Endometrial microvascular endothelial cells (primary cell): ENCODE data around the gene CEPT1. TPM values are rescaled to one million over a fixed set of nuclear protein-coding genes. Genes with fewer than 3 reads are reported as not detected.
"Not testable (repeated sequence)": the region's sequence is repeated elsewhere in the genome, so short reads cannot be mapped to it uniquely, and the experiment has no call there.

Source experiments
- in situ Hi-C: cut with HindIII; loops from 2 replicates; pipeline ENCODE4 v1.10.0; 2017; ENCODE audit warnings: low sequenced_read_pairs, low pct_unique_long_range_greater_than_20kb; ENCODE audit errors: inconsistent ontology term
- total RNA-seq: library from RNA; depleted of rRNA; stranded (reverse); fragments of >200 nt; gene quantifications from one replicate; pipeline ENCODE4 v1.2.3, GENCODE V29; 2015; ENCODE audit errors: inconsistent ontology term

The CEPT1 gene
- 28.9 TPM for total RNA-seq

DNA sequence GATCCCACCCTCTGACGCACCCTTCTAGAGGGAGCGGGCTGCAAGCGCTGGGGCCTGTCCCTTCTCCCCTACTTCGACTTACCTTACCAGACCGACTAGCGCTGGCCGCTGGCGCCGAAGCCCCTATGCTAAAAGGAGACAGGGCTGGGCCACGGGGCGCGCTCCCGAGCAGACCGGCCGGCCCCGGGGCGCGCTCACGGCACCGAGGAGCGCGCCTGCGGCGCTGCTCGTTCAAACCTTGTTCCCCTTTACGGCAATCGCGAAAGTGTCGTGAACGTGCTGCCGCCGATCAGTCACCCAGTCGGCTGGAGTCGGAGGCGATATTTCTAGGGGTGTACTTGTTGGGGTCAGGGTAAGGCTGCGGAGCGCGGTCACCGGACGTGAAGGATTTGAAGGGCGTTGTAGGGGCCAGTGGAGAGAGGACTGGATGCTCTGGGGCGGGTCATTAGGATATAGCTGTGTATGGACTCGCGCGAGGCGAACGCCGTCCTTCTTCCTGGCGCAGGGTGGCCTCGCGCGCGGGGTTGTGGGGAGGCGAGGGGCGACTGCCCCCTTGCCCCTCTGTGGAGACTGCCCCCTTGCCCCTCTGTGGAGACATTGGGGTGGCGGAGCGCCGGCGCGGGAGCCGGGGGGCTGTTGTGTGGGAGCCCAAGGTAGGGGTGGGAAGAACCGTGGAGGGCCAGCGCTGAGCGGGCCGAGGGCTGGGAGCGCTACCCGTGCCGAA, at the start of gene CEPT1, which contains the start of gene DRAM2:
Gene CEPT1, plus strand, starts transcription at position 268 of the 724 bp plus-strand sequence. CDS start 7,492 bp downstream, outside the sequence.
Gene DRAM2, minus strand, starts transcription at position 138 of the 724 bp plus-strand sequence. CDS start 8,539 bp downstream, outside the sequence.
- in situ Hi-C loops = no loop called here

GRCh38 chr1:111095421-111095820, 44.6 kb upstream of the CEPT1 start:
- in situ Hi-C loops = not testable (repeated sequence)

- in situ Hi-C loops = no loop called here
Observed at GRCh38 chr1:111097356-111098099, 42.5 kb upstream of the CEPT1 start.

DNA sequence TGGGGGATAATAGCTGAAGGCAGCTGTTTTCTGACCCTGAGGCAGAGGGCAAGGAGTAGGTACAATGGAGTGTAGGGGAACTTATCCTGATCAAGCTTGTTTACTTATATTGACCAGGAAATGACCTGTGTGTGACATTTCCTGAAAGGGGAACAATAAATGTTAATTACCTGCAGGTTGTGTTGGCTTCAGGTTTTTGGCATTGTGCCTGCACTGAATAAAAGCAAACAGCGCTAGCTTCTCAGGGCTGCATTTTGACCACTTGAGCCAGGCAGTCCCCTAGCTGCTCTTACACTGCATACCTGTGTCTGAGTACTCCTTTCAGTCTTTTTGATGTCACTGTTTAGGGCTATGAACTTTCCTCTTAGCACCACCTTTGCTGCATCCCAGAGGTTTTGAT, 40.7 kb upstream of the CEPT1 start:
- in situ Hi-C loops = no loop called here

- in situ Hi-C loops = no loop called here
Observed at GRCh38 chr1:111101854-111102642, 38.0 kb upstream of the CEPT1 start.

DNA sequence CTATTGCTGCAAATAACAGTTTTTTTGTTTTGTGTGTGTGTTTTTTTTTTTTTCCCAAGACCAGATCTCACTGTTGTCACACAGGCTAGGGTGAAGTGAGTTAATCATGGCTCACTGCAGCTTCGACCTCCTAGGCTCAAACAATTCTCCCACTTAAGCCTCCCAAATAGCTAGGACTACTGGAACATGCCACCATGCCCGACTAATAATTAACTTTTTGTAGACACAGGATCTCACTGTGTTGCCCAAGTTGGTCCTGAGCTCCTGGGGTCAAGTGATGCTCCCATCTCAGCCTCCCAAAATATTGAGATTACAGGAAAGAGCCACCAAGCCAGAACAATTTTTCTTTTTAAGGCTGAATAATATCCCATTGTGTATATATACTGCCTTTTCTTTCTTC, 35.0 kb upstream of the CEPT1 start:
- in situ Hi-C loops = no loop called here

DNA sequence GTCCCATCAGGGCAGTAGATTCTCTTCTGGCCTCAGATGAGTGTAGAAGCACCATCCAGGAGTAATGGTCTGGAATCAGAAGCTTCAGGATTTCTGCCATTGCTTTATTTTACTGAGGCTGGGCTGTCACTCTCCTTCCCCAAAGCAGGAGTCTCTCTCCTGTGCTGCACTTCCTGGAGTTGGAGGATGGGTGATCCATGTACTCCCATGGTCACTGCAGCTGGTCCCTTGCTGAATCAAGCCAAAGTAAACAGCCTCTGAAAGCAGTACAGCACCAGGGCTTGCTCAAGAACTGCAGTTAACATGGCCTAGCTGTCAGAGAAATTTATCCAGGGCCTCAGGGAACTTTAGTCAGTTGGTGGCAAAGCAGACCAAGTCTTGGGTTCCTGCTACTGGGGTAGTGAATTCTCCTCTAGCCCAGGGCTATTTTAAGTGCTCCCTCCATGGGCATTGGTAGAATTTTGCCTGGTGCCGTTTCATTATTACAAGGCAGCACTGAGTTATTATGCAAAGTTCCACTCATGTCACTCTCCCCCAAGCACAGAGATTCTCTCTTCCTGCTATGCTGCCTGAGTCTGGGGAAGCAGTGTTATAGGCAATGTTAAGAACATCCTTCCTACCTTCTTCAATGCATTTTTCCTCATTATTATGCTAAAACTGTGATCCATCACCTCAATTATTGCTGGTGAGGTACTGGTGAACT, 29.7 kb upstream of the CEPT1 start:
- in situ Hi-C loops = no loop called here

GRCh38 chr1:111116496-111116895, 23.5 kb upstream of the CEPT1 start:
- in situ Hi-C loops = no loop called here

DNA sequence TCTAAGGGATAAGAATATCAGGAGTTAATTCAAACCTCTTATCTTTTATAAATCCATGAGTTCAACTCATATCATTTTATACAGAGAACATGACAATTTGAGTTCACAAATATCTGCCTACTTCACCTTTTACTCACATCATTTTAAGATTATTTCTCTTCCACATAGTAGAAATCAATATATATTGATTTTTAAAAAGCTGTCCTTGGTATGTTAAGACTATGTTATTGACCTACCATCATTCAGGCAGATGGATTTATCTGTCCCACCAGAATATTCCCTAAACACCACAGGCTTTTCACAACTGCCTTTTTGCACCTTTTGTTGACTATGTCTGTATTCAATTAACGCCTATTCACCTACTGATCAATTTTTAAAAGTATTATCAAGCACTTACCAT, 13.7 kb upstream of the CEPT1 start:
- in situ Hi-C loops = no loop called here

GRCh38 chr1:111127923-111128643, 11.9 kb upstream of the CEPT1 start:
- in situ Hi-C loops = no loop called here

DNA sequence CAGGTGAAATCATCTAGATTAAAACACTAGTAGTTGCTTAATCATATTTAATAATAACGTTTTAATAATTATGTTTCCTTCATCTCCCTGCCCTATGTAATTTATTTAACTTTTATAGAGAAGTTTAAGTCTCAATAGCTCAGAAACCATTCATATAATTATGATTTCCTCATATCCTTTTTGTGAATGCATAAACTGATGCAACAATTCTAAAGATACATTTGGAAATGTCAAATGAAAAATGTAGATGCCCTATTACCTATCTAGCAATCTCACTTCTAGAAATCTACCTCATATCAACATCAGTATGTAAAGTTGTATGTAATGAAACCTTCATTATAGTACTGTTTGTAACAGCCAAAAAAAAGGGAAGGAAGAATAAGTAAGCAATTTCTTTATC, 10.6 kb upstream of the CEPT1 start:
- in situ Hi-C loops = no loop called here

- in situ Hi-C loops = no loop called here
Observed at GRCh38 chr1:111131693-111132092, 8.3 kb upstream of the CEPT1 start.

DNA sequence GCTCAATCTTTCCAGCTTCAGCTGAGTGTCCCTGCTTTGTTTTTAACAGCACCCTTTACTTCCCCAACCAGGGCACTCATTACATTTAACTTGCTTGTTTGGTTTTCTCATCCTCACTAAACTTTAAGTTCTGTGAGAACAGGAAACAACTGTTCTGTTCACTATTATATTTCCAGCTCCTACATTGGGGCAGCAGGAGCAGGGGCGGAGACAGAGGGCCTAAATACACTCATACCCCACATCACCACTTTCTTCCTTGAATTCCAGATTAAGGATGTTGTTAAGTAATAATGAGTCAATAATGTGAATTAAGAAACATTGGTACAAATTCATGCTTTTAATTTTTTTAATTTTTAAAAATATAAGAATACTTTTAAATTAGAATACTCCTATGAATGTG, 6.2 kb upstream of the CEPT1 start:
- in situ Hi-C loops = no loop called here

GRCh38 chr1:111139324-111139955, 583 bp upstream of the CEPT1 start:
- in situ Hi-C loops = no loop called here

- in situ Hi-C loops = no loop called here
Observed at GRCh38 chr1:111140680-111140967, 601 bp downstream of the CEPT1 start.

DNA sequence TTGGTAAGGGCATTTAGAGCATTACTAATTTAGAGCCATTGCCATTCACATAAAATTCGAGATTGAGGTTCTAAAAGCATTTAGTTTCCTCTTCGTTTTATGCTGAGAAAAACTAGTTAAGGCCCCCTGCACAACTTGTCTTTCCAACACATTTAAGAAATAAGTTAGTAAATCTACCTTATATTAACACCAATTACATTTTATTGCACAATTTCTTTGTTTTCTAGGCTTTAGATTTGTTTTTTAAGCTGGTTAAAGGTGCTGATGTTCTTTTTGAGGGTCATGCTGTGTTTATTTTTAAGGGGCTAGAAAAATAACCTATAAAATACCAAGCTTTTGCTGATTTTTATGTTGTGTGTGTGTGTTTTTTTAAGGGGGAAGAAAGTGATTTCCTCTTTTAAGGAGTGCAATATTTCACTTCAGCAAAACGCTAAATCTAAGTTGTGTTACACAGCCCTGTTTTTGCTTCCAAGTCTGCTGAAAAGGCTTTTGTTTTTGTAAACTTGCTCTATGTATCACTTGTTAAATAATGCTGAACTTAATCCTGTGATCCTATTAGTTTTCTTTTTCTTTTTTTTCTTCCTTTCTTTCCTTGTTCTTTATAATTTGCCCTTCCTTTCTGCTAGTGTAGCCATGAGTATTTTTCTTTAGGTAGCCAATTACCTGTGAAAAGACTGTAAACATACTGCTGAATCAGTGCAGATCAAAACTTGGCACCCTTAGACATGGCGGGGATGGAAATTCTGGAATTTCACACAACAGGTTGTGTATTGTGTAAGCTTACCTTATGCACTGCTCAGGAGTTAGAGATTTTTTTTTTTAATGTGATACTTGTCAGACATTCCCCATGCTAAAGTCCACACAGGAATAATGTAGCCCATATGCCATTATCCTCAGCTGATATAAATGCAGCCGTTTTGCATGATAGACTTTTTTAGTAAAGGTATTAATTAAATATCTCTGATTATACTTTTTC, 1.5 kb downstream of the CEPT1 start:
- in situ Hi-C loops = no loop called here

DNA sequence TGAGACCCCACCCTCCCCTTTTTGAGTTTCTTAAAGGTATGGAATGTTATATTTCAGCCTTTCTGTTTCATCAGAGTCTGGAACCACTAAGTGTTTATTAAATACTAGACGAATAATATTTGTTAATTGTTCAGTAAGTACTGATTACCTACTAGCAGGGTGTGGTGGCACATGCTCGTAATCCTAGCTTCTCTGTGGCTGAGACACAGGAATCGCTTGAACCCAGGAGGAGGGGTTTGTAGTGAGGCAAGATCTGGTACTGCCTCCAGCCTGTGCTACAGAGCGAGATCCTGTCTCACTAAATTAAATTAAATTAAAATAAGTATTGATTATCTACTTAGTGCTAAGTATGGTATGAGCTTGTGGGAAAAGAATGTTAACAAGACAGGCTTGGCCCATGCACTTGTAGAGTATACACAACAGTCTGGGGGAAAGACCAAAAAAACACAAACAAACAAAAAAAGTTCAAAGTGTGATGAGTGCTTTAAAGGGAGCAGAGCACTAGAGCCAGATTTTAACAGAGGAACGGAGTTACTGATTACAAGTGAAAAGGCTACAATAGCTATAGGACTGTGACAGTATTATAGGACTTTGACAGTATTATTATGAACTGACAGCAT, 2.4 kb downstream of the CEPT1 start:
- in situ Hi-C loops = no loop called here
